Stimulated activated CD8-positive, alpha-beta memory T cell treated with anti-CD3 and anti-CD28 coated beads, Interleukin-15, amount 100 ng/mL, for 48 hours (primary cell): ENCODE results near the gene ADCY5.
"Not testable (repeated sequence)": the region's sequence is repeated elsewhere in the genome, so short reads cannot be mapped to it uniquely, and the experiment has no call there.

Experiments used
- DNase-seq, 2 donors: peaks; one replicate each; pipeline ENCODE4 v3.0.0-alpha.2; 2020; ENCODE audit warnings: low read depth in 2 of 2

ADCY5 gene

GRCh38 chr3:123448536-123449101 is at the start of gene ADCY5:
TSS of gene ADCY5 (minus strand) at chr3:123449090. CDS start at chr3:123448545, 545 bp downstream.
- DNase-seq = no peak

- DNase-seq = no peak
Observed at GRCh38 chr3:123493912-123494311, 45.0 kb upstream of the ADCY5 start.

GRCh38 chr3:123491966-123492587 is 43.2 kb upstream of the ADCY5 start:
- DNase-seq = no peak

GRCh38 chr3:123489400-123490004 is 40.6 kb upstream of the ADCY5 start:
- DNase-seq = peak in 1 of 2 donors; percentile 5

GRCh38 chr3:123488645-123489347 is 39.9 kb upstream of the ADCY5 start:
- DNase-seq = no peak

GRCh38 chr3:123487063-123487462 is 38.2 kb upstream of the ADCY5 start:
- not testable (repeated sequence) for DNase-seq

GRCh38 chr3:123486460-123486859 is 37.6 kb upstream of the ADCY5 start:
- no peak for DNase-seq

GRCh38 chr3:123485551-123485950 is 36.7 kb upstream of the ADCY5 start:
- DNase-seq = no peak

- no peak for DNase-seq
Observed at GRCh38 chr3:123483146-123483545, 34.3 kb upstream of the ADCY5 start.

- no peak for DNase-seq
Observed at GRCh38 chr3:123481722-123482457, 33.0 kb upstream of the ADCY5 start.

- DNase-seq = no peak
Observed at GRCh38 chr3:123481071-123481470, 32.2 kb upstream of the ADCY5 start.

GRCh38 chr3:123480428-123480827 is 31.5 kb upstream of the ADCY5 start:
- DNase-seq = no peak

GRCh38 chr3:123479891-123480290 is 31.0 kb upstream of the ADCY5 start:
- no peak for DNase-seq

- no peak for DNase-seq
Observed at GRCh38 chr3:123478314-123478713, 29.4 kb upstream of the ADCY5 start.

GRCh38 chr3:123476967-123477750 is 28.3 kb upstream of the ADCY5 start:
- no peak for DNase-seq

- DNase-seq = no peak
Observed at GRCh38 chr3:123475786-123476185, 26.9 kb upstream of the ADCY5 start.

GRCh38 chr3:123471106-123471505 is 22.2 kb upstream of the ADCY5 start:
- no peak for DNase-seq

- DNase-seq = no peak
Observed at GRCh38 chr3:123469323-123469995, 20.6 kb upstream of the ADCY5 start.

GRCh38 chr3:123467046-123467445 is 18.2 kb upstream of the ADCY5 start:
- no peak for DNase-seq

GRCh38 chr3:123464211-123464610 is 15.3 kb upstream of the ADCY5 start:
- DNase-seq = no peak

- no peak for DNase-seq
Observed at GRCh38 chr3:123459862-123460261, 11.0 kb upstream of the ADCY5 start.
